Hepatocyte (in vitro differentiated cells): Measurements from ENCODE around the gene ADGRA1.

ENCODE experiments used
- CTCF ChIP-seq: fragments of 200-600 bp; sonication (generic); IDR thresholded peaks from 2 replicates; pipeline ENCODE4 v1.5.1; 2016; ENCODE audit warnings: antibody characterized with exemption, mild to moderate bottlenecking; ENCODE audit not compliant: poor library complexity
- EZH2 ChIP-seq: fragments of 200-600 bp; sonication (generic); IDR thresholded peaks from 2 replicates; pipeline ENCODE4 v1.6.1; 2016; ENCODE audit warnings: antibody characterized with exemption, mild to moderate bottlenecking, borderline replicate concordance
- EZH2phosphoT487 ChIP-seq: fragments of 200-600 bp; sonication (generic); IDR thresholded peaks from one replicate; pipeline ENCODE4 v1.6.1; 2018; ENCODE audit warnings: antibody characterized with exemption, mild to moderate bottlenecking, low read depth, moderate library complexity; ENCODE audit not compliant: unreplicated experiment, severe bottlenecking

DNA sequence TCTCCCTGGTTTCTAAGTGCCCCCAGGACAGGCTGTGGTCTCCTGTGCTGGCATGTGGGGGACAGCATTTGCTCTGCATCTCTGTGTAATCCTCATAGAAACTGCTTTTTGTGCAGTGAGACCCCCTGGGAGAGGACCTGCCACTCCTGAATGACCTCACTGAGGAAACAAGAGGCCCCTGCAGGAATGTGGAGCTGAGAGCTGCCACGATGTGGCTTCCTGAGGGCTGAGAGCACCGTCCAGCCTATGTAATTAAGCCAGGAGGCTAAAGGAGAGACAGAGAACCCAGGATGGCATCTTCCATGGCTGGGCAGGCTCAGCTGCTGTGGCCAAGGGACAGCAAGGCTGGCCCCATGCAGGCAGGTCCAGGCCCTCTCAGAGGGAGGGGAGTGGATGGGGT, 32.3 kb upstream of the ADGRA1 start:
- TF ChIP-seq CTCF (no peak), EZH2 (no peak), EZH2phosphoT487 (no peak)
